Adrenal gland (tissue), 12 donors: ENCODE measurements around the gene SEMA4B. TPM values are rescaled to one million over a fixed set of nuclear protein-coding genes. Genes with fewer than 3 reads are reported as not detected.

Experiments
- DNase-seq, 7 donors: peaks; one replicate each; pipeline ENCODE4 v3.0.0-alpha.2; 2019 to 2020
- H3K27ac ChIP-seq, 5 donors: fragments of 200-600 bp; sonication (generic) in 4 of 5; 1 replicate in 3 of 5; 2 replicates in 2 of 5; pipeline versions ENCODE4 v1.5.1 to v1.8.0; 2016 to 2020; ENCODE audit warnings: mild to moderate bottlenecking in 1 of 5
- H3K27me3 ChIP-seq: fragments of 200-600 bp; 2 replicates; pipeline ENCODE4 v1.8.0; 2021
- H3K36me3 ChIP-seq, 2 donors: fragments of 200-600 bp; replicated peaks in 1 of 2; 1 replicate in 1 of 2; 2 replicates in 1 of 2; pipeline versions ENCODE4 v1.5.1 to v1.8.0; 2018 to 2022
- H3K4me1 ChIP-seq, 2 donors: fragments of 200-600 bp; replicated peaks in 1 of 2; 1 replicate in 1 of 2; 2 replicates in 1 of 2; pipeline versions ENCODE4 v1.5.1 to v1.8.0; 2018 to 2021
- H3K4me3 ChIP-seq, 4 donors: fragments of 200-600 bp; sonication (generic) in 3 of 4; one replicate each; pipeline ENCODE4 v1.5.1; 2016 to 2018
- H3K9me3 ChIP-seq, 3 donors: fragments of 200-600 bp; sonication (generic) in 1 of 3; replicated peaks in 1 of 3; 1 replicate in 2 of 3; 2 replicates in 1 of 3; pipeline versions ENCODE4 v1.5.1 to v1.8.0; 2016 to 2021
- CTCF ChIP-seq, 6 experiments: fragments of 450-650 bp in 4 of 6; fragments of 200-600 bp in 2 of 6; sonication (generic) in 1 of 6; IDR thresholded peaks; 1 replicate in 5 of 6; 2 replicates in 1 of 6; pipeline versions ENCODE4 v1.5.1 to v1.8.0; 2016 to 2021; ENCODE audit warnings: antibody characterized with exemption in 6 of 6, mild to moderate bottlenecking in 2 of 6, moderate library complexity in 1 of 6
- POLR2A ChIP-seq, 2 donors: fragments of 450-650 bp; IDR thresholded peaks; one replicate each; pipeline ENCODE4 v1.6.1; 2017; ENCODE audit warnings: antibody characterized with exemption in 2 of 2, mild to moderate bottlenecking in 2 of 2, moderate library complexity in 1 of 2
- WGBS, 4 donors: extraction: QIAGEN DNeasy Blood & Tissue Kit in 2 of 4; methylation state at CpG; one replicate each; pipeline versions ENCODE4 v1.1.5 to v1.1.7; 2013 to 2017; 5-methylcytosine and 5-hydroxymethylcytosine counted together
- intact Hi-C, 2 donors: fragments of 100-400 bp; cut with DNase I; formaldehyde crosslinking; loops; one replicate each; pipeline versions ENCODE4 v1.14.1 to v1.15.0; 2022 to 2023
- polyA plus RNA-seq, 3 donors: library from polyadenylated mRNA; stranded (reverse); fragments of 200-250 nt in 2 of 3; fragments of 350-450 nt in 1 of 3; fragmentation: Illumina TruSeq in 1 of 3; extraction: RNeasy Lipid Tissue Mini Kit (QIAGEN cat#74804) in 1 of 3; gene quantifications; one replicate each; pipeline ENCODE4 v1.2.3, GENCODE V29; 2013 to 2014
- total RNA-seq, 9 donors: library from RNA; depleted of rRNA in 4 of 9; stranded (reverse); fragments of >200 nt in 4 of 9; fragments of 120-200 nt in 1 of 9; fragmentation: NEBNext Ultra II Directional in 1 of 9; extraction: Animal tissue kit (Norgen Biotek cat#: 25700) in 1 of 9; gene quantifications; one replicate each; pipeline versions ENCODE4 v1.1.0 to v1.2.4, GENCODE V29; 2013 to 2023
- donor health status: healthy with polysubstance abuse.
- donor health status: Bipolar disorder and iron deficiency.
- donor health status: DM: yes; HTN: yes; CAD: no.
- donor health status: DM: no; HTN: no; CAD: no.
- donor health status: DM: no; HTN: no; CAD: no.
- donor health status: DM: yes; HTN: yes; CAD: no.

Gene SEMA4B
- total and polyA plus RNA-seq, 12 donors = 10.6 to 155 (median 85.1) TPM

DNA sequence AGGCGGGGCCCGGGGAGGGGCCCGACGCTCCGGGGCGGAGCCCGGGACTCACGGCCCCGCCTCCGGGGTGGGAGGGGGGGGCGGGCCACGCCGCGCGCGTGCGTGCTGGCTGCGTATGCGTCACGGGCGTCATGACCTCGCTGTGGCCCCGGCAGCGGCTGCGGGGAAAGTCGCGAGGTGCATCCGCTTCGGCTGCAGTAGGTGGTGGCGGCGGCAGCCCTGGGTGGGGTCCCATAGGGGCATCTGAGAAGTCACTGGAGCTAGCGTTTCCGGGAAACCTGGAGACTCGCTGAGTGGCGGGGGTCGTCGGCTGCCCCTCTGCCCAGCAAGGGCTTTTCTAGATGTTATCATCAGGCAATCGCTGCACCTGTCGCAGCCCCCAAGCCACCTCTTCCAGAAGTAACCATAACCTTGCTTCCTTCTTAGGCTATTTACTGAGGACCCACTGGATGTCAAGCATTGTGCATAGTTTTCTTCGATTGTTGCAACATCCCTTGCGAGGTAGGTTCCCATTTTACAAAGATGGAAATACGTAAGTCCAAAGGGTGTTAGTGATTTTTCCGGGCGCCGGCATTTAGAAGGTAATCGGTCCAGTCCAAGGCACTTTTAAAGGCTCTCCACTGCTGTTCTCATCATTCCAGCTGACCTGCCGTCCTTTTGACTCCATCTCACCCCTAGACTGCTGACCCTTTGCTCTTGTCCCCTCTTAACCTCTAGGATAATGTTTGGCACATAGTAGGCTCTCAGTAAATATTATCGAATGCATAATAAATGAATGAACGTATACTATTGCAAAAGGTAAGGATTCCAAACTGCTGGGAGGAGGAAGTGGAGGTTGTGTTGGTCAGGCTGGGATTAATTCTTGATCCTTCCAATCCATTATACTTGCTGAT is 33.2 kb downstream of the SEMA4B start, which contains the start of gene GDPGP1:
TSS of gene GDPGP1 (plus strand) at position 114 of the 893 bp plus-strand sequence. CDS start 6,700 bp downstream, outside the sequence.
- peak in 2 of 7 donors; percentile 48 to 49 for DNase-seq
- Histone ChIP-seq H3K36me3 (peaks cover 0 to 23% of the 10 kb centered on the region in 2 donors), H3K27me3 (no peaks in the 10 kb centered on the region), H3K4me3 (peak within 1 kb of the TSS; percentile 37 to 76 (median 72)), H3K4me1 (peaks cover 41 to 49% of the 10 kb centered on the region in 2 donors), H3K27ac (peak within 1 kb of the TSS; percentile 92 to 97 (median 94)), H3K9me3 (no peaks in the 10 kb centered on the region)
- 4 to 18% (median 9%) methylated on average over 10 to 49 of the region's 49 CpGs for WGBS, 4 donors
- TF ChIP-seq POLR2A (IDR thresholded peaks at IDR 0.05) (peak; percentile 74 to 87), CTCF (IDR thresholded peaks at IDR 0.05) (no peak)
- intact Hi-C loops = loop anchor here in 1 of 2 donors (2.0 kb wide), 1 partner anchor 14 kb away; the partner anchor contains the start of gene TTLL13

- no peak for DNase-seq
- 83 to 93% (median 84%) methylated on average over 3 of the region's 3 CpGs for WGBS, 4 donors
- H3K4me1 ChIP-seq = peaks cover 12 to 15% of the 10 kb centered on the region in 2 donors
- peaks cover 0 to 9% of the 10 kb centered on the region in 2 donors for H3K36me3 ChIP-seq
- H3K4me3 ChIP-seq = no peak overlapping the region
- no peaks in the 10 kb centered on the region for H3K27me3 ChIP-seq
- no peak overlapping the region for H3K27ac ChIP-seq
- H3K9me3 ChIP-seq = no peaks in the 10 kb centered on the region
- no peak for TF ChIP-seq CTCF (IDR thresholded peaks at IDR 0.05)
- intact Hi-C loops = no loop called here
Measured at GRCh38 chr15:90239371-90239770, 38.2 kb downstream of the SEMA4B start.

DNA sequence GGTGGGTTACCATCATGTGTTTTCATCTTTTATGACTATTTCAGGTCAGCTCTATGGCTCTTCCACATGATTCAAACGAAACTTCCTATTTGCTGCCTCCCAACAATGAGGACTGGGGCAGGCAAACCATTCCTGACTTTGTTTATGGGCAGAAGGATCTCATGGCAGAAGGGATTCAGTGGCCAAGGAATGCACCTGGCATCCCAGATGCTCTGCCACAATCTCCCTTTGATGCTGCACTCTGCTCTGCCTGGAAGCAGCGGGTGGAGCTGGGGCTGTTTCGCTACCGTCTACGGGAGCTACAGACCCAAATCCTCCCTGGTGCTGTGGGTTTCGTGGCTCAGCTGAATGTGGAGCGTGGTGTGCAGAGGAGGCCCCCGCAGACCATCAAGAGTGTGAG is 39.7 kb downstream of the SEMA4B start:
- H3K4me3 ChIP-seq = no peak overlapping the region
- intact Hi-C loops = no loop called here
- H3K27ac ChIP-seq = peak overlapping the region in 2 of 5 donors; percentile 59 to 68
- WGBS, 4 donors = 93 to 95% (median 94%) methylated on average over 7 to 8 of the region's 8 CpGs
- TF ChIP-seq CTCF (IDR thresholded peaks at IDR 0.05) = no peak
- DNase-seq = no peak
- no peaks in the 10 kb centered on the region for H3K27me3 ChIP-seq
- no peaks in the 10 kb centered on the region for H3K9me3 ChIP-seq
- peaks cover 0 to 9% of the 10 kb centered on the region in 2 donors for H3K36me3 ChIP-seq
- peaks cover 3 to 6% of the 10 kb centered on the region in 2 donors for H3K4me1 ChIP-seq

- 56 to 70% (median 62%) methylated on average over 6 to 22 of the region's 22 CpGs for WGBS, 4 donors
- Histone ChIP-seq H3K4me3 (no peak overlapping the region), H3K36me3 (peaks cover 0 to 9% of the 10 kb centered on the region in 2 donors), H3K27me3 (no peaks in the 10 kb centered on the region), H3K9me3 (no peaks in the 10 kb centered on the region), H3K4me1 (peaks cover 3 to 6% of the 10 kb centered on the region in 2 donors), H3K27ac (peak overlapping the region in 2 of 5 donors; percentile 59 to 68)
- TF ChIP-seq CTCF (IDR thresholded peaks at IDR 0.05) (no peak), POLR2A (IDR thresholded peaks at IDR 0.05) (peak in 1 of 2 donors; percentile 19)
- intact Hi-C loops = no loop called here
- peak in 4 of 7 donors; percentile 60 to 66 (median 63) for DNase-seq
Measured at GRCh38 chr15:90241343-90242192, 40.4 kb downstream of the SEMA4B start.
